ENCODE measurements around the gene HEXD.

Gene HEXD

DNA sequence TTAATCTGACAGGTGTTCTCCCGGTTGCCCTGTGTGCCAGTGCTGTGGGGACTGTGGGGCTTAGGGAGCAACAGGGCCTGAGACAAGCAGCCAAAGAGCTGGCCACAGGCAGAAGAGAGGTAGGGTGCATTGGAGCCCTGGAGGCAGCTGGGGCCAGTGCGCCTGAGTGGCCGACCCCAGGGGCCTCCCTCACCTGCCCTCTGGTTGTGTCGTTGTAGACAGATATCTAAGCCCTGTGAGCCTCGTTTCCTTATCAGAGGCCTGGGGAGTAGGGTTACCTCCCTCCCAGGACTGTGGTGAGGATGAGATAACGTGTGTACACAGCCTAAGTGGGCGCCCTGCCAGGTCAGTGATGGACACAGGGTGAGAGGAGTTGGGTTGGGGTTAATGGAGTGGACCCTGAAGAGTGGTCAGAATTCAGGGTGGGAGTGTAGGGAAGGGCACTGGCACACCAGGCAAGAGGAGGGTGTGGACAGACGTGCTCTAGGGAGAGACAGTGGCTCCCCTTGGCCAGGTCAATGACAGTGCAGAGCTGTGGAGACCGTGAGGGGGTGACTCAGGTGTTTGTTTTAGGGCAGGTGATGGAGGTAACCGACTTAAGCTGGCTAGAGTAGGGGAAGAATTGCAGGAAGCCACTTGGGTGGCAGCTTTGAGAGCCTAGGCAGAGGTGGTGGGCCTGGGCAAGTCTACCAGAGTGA, 43.8 kb downstream of the HEXD start:
- DNase-seq: no peak

DNA sequence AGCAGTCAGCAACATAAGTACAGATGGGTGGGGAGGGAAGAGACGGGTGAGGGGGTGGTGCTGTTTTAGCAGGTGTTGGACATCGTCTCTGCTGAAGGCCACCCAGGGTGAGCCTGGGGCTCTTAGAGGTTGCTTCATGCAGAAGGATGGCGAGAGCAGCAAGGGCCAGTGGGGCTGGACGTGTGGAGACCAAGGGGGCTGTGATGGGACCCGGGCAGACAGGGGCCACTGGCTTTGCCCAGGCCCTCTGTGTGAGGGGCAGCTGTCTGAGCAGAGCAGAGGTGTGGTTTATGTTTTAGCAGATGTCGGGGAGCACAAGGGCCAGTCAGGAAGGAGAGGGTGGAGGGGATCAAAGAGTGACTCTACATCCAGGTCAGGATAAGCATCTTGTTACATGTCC, 45.2 kb downstream of the HEXD start:
- no peak for DNase-seq

DNA sequence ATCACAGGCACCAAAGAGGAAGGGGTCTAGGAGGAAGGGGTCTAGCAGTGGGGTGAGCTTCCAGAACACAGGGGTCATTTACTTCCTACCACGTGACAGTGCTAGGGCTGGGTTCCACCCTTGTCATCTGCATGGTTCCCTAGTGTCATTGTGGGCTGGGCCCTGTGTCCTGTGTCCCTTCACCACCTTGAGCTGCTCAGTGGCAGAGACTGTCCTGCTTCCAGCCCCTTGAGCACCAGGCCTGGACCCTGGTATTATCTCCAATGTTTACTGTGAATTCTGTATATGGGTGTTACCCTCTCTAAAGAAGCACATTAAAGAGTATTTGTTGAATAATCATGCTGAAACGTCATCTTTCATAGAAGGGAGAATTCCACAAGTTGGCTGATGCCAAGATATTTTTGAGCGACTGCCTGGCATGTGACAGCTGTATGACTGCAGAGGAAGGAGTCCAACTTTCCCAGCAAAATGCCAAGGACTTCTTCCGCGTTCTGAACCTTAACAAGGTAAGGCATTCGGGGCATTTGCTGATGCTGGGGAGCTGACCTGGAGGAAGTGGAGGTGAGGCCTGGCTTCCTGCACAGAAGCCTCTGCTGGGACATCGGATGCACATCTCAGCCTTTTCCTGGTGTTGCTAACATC, 45.9 kb downstream of the HEXD start:
- DNase-seq: no peak

GRCh38 chr17:82464567-82464929, 46.4 kb downstream of the HEXD start:
- no peak for DNase-seq

DNA sequence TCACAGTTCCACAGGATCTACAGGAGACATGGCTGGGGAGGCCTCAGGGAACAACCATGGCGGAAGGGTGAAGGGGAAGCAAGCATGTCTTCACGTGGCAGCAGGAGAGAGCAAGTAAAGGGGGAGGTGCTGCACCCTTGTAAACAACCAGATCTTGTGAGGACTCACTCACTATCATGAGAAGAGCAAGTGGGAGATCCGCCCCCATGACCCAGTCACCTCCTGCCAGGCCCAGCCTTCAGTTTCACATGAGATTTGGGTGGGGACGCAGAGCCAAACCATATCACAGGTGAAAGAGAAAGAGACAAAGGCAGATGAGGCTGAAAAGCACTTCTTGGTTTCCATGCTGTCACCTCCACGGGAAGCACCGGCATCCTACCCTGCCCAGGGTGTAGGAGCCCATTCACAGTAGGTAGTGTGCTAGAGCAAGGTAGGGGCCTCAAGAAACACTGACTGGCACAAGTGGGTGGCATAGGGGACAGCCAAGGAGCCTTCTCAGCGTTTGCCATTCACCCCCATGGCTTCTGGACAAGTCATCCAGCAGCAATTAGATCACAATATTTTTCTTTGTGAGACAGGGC, 47.0 kb downstream of the HEXD start:
- DNase-seq: no peak

DNA sequence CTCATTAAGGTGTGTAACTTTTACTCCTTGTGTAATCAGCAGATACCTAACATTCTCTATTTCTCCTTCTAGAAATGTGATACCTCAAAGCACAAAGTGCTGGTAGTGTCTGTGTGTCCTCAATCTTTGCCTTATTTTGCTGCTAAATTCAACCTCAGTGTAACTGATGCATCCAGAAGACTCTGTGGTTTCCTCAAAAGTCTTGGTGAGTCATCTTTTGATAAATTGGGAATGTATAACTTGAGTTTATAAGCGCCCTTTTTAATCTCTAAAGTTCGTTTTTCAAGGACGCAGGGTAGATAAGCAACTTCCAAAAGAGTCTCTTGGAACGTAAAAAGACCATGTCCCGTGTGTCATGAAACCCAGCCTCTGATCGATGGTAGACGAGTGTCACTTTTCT, 50.5 kb downstream of the HEXD start:
- no peak for DNase-seq

- no peak for DNase-seq
These were observed 51.9 kb downstream of the HEXD start for GRCh38 chr17:82470065-82470464.

GRCh38 chr17:82474223-82475010, 56.3 kb downstream of the HEXD start:
- no peak for DNase-seq

DNA sequence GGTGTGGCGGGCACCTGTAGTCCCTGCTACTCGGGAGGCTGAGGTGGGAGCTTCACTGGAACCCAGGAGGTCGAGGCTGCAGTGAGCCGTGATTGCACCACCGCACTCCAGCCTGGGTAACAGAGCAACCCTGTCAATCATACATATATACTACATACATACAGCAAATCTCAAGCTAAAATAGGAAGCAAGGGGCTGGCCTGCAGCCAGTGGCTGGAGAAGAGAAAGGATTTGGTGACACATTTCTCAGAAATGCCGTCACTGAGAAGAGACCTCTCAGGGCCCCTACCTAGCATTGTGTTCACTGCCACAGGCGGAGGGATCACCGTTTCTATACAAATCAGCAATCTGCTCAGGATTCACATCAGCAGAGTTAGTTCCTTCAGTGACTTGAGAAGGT, 57.3 kb downstream of the HEXD start:
- DNase-seq: no peak

DNA sequence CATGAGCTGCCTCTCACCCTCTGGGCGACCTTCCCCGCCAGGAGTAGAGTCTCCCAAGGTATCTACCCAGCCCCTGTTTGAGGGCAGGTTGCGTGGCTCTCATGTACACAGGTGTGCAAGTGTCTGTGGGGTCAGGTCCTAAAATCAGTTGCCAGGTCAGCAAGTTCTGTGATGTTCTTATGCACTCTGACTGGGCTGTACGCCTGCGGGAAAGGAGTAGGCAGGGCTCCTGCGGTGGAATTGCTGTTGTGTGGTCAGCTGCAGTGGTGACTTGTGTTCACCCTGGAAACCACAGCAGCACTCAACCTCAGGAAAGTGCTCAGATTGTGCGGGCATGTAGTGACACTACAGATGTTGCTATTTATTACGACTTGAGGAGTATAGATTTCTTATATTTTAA, 59.8 kb downstream of the HEXD start:
- DNase-seq: no peak

- no peak for DNase-seq
These were observed 61.5 kb downstream of the HEXD start for GRCh38 chr17:82479602-82480001.

- no peak for DNase-seq
These were observed 62.2 kb downstream of the HEXD start for GRCh38 chr17:82480318-82480717.

- DNase-seq: no peak
These were observed 65.1 kb downstream of the HEXD start for GRCh38 chr17:82483204-82483660.

DNA sequence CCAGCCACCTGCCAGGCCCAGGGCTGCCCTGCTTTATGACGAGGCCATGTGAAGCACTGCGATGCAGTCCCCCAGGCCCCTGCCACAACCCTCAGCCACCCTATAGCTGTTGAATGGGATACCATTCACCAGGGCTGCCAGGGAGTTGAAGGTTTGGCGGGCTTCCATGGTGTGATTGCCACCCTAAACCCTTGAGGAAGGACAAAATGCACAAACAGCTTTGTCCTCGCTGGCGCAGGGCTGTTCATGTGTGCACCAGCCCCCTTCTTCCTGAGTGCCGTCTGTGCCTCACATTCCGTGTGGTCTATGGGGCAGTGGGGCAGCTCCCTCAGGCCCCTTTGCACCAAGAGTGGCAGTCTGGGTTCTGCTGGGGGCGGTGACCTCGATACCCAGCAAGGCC, 65.7 kb downstream of the HEXD start:
- DNase-seq: no peak

DNA sequence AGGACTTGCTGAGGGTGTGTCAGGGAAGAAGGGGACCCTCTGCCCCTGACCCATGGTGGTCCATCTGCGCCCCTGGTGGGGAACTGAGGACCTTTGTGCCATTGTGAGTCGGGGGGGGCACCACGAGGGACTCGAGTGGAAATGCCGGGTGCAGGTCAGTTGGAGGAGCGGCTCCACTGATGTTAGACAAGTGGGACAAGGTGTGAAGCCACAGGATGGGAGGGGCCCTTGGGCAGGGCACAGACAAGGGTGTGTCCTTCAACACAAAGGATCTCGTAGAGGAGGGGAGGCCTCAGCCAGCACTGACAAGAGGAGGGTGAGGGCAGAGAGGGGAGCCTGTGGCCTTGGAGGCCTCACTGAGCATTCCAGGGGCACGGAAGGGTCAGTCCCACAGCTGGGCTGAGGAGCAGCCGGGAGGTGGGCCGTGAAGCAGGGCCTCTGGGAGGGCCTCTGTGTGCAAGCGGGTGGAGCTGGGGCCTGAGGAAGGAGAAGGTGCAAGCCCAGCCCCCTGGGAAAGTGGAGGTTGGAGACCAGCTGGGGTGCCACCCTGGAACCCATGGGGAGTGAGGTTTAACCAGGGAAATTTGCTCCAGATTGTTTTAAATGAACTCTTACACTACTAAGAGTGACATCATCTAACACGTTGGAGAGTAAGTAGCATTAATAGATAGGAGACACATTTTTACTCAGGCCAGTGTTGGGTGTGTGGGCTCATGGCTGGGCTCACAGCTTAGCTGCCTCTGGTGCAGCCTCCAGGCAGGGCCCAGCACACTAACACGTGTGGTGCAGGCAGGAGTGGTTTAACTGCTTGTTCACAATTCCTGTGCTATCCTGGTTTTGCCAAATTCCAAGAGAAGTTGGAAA, 68.3 kb downstream of the HEXD start:
- no peak for DNase-seq

GRCh38 chr17:82487910-82488309, 69.8 kb downstream of the HEXD start:
- no peak for DNase-seq

DNA sequence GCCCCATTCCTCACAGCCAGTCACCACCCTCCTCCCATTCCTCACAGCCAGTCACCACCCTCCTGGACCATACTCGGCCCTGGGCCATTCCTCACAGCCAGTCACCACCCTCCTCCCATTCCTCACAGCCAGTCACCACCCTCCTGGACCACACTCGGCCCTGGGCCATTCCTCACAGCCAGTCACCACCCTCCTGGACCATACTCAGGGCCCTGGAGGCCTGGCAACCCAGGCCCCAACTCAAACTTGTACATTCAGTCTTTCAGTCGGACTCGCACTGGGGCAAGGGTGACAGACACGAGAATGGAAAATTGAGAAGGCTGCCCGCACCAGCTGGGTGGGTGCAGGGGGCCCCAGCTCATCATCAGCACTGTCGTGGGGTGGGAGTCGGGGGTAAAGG, 71.0 kb downstream of the HEXD start:
- DNase-seq: no peak

DNA sequence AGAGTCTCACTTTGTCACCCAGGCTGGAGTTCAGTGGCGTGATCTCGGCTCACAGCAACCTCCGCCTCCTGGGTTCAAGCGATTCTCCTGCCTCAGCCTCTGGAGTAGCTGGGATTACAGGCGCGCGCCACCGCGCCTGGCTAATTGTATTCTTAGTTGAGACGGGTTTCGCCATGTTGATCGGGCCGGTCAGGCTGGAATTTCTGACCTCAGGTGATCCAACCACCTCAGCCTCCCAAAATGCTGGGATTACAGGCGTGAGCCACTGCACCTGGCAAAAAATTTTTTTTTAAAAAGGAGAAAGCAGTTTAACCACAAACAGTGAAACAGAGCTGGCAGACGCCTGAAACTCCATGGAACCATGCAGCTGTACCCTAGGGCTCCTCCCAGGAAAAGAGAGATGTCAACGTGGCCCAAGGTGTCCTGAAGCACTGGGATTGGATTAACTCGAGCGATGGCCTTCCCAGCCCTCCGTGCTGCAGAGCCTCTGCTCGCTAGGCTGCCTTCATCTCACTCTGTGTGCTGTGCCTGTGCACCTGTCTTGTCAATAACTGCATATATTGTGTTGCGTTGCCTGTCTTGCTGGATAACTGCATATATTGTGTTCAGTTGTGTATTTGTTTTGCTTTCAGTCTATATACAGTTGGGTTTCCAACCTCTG, 71.8 kb downstream of the HEXD start:
- DNase-seq: no peak

- DNase-seq: no peak
These were observed 72.5 kb downstream of the HEXD start for GRCh38 chr17:82490512-82491195.

GRCh38 chr17:82491196-82491530, 73.0 kb downstream of the HEXD start:
- DNase-seq: no peak

DNA sequence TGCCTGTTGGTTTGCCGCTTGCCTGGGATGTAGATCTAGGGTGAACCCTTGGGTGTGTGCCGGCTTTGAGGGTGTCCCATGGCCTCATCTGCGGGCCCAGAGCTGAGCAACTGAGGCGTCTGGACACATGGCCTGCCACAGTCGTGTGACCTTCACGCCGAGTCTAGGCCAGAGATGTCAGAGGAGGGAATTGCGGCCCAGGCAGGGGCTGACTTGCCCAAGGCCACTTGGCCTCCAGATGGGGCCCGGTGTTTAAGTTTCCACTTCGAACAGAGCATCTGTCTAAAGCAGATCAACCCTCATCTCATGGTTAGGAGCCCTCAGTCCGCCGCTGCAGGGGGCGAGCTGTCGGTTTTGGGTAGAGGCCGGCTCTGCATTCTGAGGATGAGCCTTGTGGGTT, 73.4 kb downstream of the HEXD start:
- no peak for DNase-seq

All from stimulated activated CD4-positive, alpha-beta T cell treated with anti-CD3 and anti-CD28 coated beads, Interleukin-1b, Interleukin-23, amount 100 ng/mL, for 48 hours (primary cell).